Middle frontal gyrus (tissue), 1 donor: ENCODE results near the gene GGA1.
A peak's percentile ranks its signal among the peaks of the same experiment; 100 is the strongest.

Source experiments
- DNase-seq: peaks from one replicate; pipeline ENCODE4 v3.0.0-alpha.2; 2015; ENCODE audit warnings: low spot score; ENCODE audit errors: extremely low spot score

Gene GGA1

GRCh38 chr22:37674248-37674647, 65.6 kb downstream of the GGA1 start:
- no peak for DNase-seq

- DNase-seq = peak; percentile 70
Observed at GRCh38 chr22:37674951-37675929, 66.6 kb downstream of the GGA1 start, which contains the start of gene LGALS1. LGALS1 (plus strand) TSS chr22:37675636; CDS start chr22:37675703, 67 bp downstream.

- DNase-seq = no peak
Observed at GRCh38 chr22:37675930-37676735, 67.5 kb downstream of the GGA1 start.

- DNase-seq = no peak
Observed at GRCh38 chr22:37676736-37677492, 68.3 kb downstream of the GGA1 start.

GRCh38 chr22:37677493-37677974, 68.9 kb downstream of the GGA1 start:
- no peak for DNase-seq

- DNase-seq = no peak
Observed at GRCh38 chr22:37678372-37678771, 69.7 kb downstream of the GGA1 start.

- DNase-seq = no peak
Observed at GRCh38 chr22:37679670-37680069, 71.0 kb downstream of the GGA1 start.

- DNase-seq = no peak
Observed at GRCh38 chr22:37680191-37680851, 71.7 kb downstream of the GGA1 start.

- DNase-seq = no peak
Observed at GRCh38 chr22:37681001-37681424, 72.4 kb downstream of the GGA1 start.

- DNase-seq = no peak
Observed at GRCh38 chr22:37681556-37682049, 73.0 kb downstream of the GGA1 start.
